Type B pancreatic cell (in vitro differentiated cells): ENCODE results near the gene EFR3B. TPM values are rescaled to one million over a fixed set of nuclear protein-coding genes. Genes with fewer than 3 reads are reported as not detected.
A peak's percentile ranks its signal among the peaks of the same experiment; 100 is the strongest.
"Not testable (repeated sequence)": the region's sequence is repeated elsewhere in the genome, so short reads cannot be mapped to it uniquely, and the experiment has no call there.

Source experiments
- DNase-seq: peaks from one replicate; pipeline ENCODE4 v3.0.0; 2021; ENCODE audit warnings: mixed read lengths; ENCODE audit not compliant: unreplicated experiment; ENCODE audit errors: extremely low spot score
- H3K27ac Mint-ChIP-seq: 2 replicates; pipeline ENCODE4 v1.8.0; 2021; ENCODE audit warnings: mild to moderate bottlenecking, mixed read lengths
- H3K27me3 Mint-ChIP-seq: 2 replicates; pipeline ENCODE4 v1.8.0; 2021; ENCODE audit warnings: mixed read lengths
- H3K36me3 Mint-ChIP-seq: 2 replicates; pipeline ENCODE4 v1.8.0; 2021; ENCODE audit warnings: mixed read lengths
- H3K4me1 Mint-ChIP-seq: one replicate; pipeline ENCODE4 v1.8.0; 2021; ENCODE audit warnings: mixed read lengths; ENCODE audit not compliant: unreplicated experiment
- H3K4me3 Mint-ChIP-seq: 2 replicates; pipeline ENCODE4 v1.8.0; 2021; ENCODE audit warnings: mild to moderate bottlenecking, mixed read lengths
- H3K9me3 Mint-ChIP-seq: 2 replicates; pipeline ENCODE4 v1.8.0; 2021; ENCODE audit warnings: mixed read lengths
- total RNA-seq: library from RNA; stranded (reverse); gene quantifications from 2 replicates; pipeline ENCODE4 v1.2.1, GENCODE V29; 2021; ENCODE audit warnings: low replicate concordance
- TF ChIP-seq, protein P1 (sequence below): fragments of 200-600 bp; sonication (generic); conservative IDR thresholded peaks from 2 replicates; pipeline ENCODE4 v1.5.0; 2021; ENCODE audit warnings: antibody characterized with exemption, mild to moderate bottlenecking

EFR3B gene
- total RNA-seq, 1 donor from 2014 or later, result 12.4 TPM

- H3K9me3 Mint-ChIP-seq, result no peaks in the 10 kb centered on the region
- no peaks in the 10 kb centered on the region for H3K36me3 Mint-ChIP-seq
- H3K27me3 Mint-ChIP-seq, result peaks cover 11% of the 10 kb centered on the region
- no peak overlapping the region for H3K4me3 Mint-ChIP-seq
- H3K4me1 Mint-ChIP-seq, result peaks cover 13% of the 10 kb centered on the region
- DNase-seq, result no peak
- peak overlapping the region; percentile 12 for H3K27ac Mint-ChIP-seq
- TF ChIP-seq, protein P1, sequence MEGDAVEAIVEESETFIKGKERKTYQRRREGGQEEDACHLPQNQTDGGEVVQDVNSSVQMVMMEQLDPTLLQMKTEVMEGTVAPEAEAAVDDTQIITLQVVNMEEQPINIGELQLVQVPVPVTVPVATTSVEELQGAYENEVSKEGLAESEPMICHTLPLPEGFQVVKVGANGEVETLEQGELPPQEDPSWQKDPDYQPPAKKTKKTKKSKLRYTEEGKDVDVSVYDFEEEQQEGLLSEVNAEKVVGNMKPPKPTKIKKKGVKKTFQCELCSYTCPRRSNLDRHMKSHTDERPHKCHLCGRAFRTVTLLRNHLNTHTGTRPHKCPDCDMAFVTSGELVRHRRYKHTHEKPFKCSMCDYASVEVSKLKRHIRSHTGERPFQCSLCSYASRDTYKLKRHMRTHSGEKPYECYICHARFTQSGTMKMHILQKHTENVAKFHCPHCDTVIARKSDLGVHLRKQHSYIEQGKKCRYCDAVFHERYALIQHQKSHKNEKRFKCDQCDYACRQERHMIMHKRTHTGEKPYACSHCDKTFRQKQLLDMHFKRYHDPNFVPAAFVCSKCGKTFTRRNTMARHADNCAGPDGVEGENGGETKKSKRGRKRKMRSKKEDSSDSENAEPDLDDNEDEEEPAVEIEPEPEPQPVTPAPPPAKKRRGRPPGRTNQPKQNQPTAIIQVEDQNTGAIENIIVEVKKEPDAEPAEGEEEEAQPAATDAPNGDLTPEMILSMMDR, result no peak
These were observed 41.2 kb upstream of the EFR3B start for GRCh38 chr2:25000503-25001324.

DNA sequence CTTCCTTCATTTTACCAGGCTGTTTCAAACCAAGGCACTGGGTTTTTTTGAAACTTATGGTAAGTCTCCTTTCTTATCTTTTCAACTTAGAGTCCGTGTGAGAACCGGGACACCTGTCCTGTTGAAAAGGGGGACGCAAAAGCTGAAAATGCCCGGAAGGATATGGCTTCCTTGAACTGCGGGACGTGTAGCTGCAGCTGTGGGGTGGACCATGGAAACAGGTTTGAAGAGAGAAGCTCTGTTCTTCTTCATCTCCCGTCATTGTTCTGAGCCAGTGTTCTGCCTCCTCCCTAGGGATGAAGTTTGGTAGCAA is 40.6 kb upstream of the EFR3B start:
- TF ChIP-seq, protein P1, result no peak
- no peaks in the 10 kb centered on the region for H3K36me3 Mint-ChIP-seq
- DNase-seq, result no peak
- H3K27ac Mint-ChIP-seq, result no peak overlapping the region
- peaks cover 11% of the 10 kb centered on the region for H3K27me3 Mint-ChIP-seq
- no peak overlapping the region for H3K4me3 Mint-ChIP-seq
- no peaks in the 10 kb centered on the region for H3K9me3 Mint-ChIP-seq
- H3K4me1 Mint-ChIP-seq, result peaks cover 13% of the 10 kb centered on the region

DNA sequence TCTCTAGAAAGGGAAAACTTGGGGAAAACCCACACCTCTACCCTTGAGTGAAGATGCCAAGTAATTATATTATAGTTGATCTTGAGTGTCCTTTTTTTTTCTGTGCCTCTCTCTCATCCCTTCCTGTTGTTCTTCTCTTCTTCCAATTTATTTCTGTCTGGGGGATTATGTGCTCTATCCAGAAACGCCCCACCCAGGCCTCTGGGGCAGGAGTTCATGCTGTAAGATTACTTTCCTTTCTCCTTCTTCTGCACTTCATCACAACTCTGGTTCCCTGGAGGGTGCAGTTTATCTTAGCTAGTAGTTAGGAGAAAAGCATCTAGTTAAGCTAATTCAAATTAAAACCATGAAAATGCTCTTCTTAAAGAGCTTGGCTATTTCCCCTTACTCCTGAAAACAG is 39.8 kb upstream of the EFR3B start:
- Mint-ChIP-seq H3K4me3 (no peak overlapping the region), H3K27me3 (peaks cover 11% of the 10 kb centered on the region), H3K36me3 (no peaks in the 10 kb centered on the region), H3K27ac (no peak overlapping the region), H3K4me1 (peaks cover 9% of the 10 kb centered on the region), H3K9me3 (no peaks in the 10 kb centered on the region)
- TF ChIP-seq, protein P1, result no peak
- DNase-seq, result no peak

DNA sequence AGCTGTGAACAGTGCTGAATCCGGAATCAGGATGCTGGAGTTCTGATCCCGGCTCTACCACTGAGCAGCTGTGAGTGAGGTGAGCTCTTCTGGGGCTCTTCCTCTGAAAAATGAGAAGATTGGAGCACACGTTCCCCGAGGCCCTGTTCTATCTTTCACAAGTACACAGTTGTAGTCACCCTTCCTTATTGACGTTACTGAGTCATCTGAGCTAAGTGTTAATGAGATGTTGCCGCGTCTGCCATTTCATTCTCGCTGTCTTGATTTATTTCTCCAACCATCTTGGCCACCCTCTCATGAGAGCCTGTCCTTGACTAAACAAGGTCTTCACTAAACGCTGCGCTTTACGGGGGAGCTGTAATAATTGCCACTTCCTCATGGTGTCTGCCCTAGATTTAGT is 31.9 kb upstream of the EFR3B start:
- H3K27me3 Mint-ChIP-seq, result no peaks in the 10 kb centered on the region
- no peak overlapping the region for H3K4me3 Mint-ChIP-seq
- no peak overlapping the region for H3K27ac Mint-ChIP-seq
- no peaks in the 10 kb centered on the region for H3K36me3 Mint-ChIP-seq
- no peaks in the 10 kb centered on the region for H3K9me3 Mint-ChIP-seq
- no peaks in the 10 kb centered on the region for H3K4me1 Mint-ChIP-seq
- DNase-seq, result no peak
- TF ChIP-seq, protein P1, result no peak

- H3K4me1 Mint-ChIP-seq, H3K27ac Mint-ChIP-seq: not testable (repeated sequence)
These were observed 30.5 kb upstream of the EFR3B start for GRCh38 chr2:25011342-25011741.

GRCh38 chr2:25014631-25015030 is 27.2 kb upstream of the EFR3B start:
- TF ChIP-seq, protein P1, result no peak
- H3K27ac Mint-ChIP-seq, result no peak overlapping the region
- H3K4me1 Mint-ChIP-seq, result peaks cover 3% of the 10 kb centered on the region
- no peak overlapping the region for H3K4me3 Mint-ChIP-seq
- H3K9me3 Mint-ChIP-seq, result no peaks in the 10 kb centered on the region
- no peaks in the 10 kb centered on the region for H3K27me3 Mint-ChIP-seq
- no peak for DNase-seq
- H3K36me3 Mint-ChIP-seq, result no peaks in the 10 kb centered on the region

More at GRCh38 chr2:25011342-25011741, 30.5 kb upstream of the EFR3B start:
- not testable (repeated sequence) for H3K27me3 Mint-ChIP-seq, H3K9me3 Mint-ChIP-seq, H3K36me3 Mint-ChIP-seq, H3K4me3 Mint-ChIP-seq, DNase-seq
